SK-N-SH (cell line): ENCODE measurements around the gene AKR1C1. TPM values are rescaled to one million over a fixed set of nuclear protein-coding genes. Genes with fewer than 3 reads are reported as not detected.

ENCODE experiments used
- CTCF ChIA-PET: fragments of 300-600, 350-600 bp; formaldehyde crosslinking; extraction: SDS; loops from one replicate; lab custom pipeline; 2021; lab: Yijun Ruan, JAX
- POLR2A ChIA-PET: fragments of 350-600 bp; sonication (Branson Sonifier 250); formaldehyde crosslinking; extraction: SDS; loops from one replicate; lab custom pipeline; 2020; ENCODE audit warnings: antibody characterized with exemption, inconsistent platforms; lab: Yijun Ruan, JAX
- DNase-seq: peaks from one replicate; pipeline ENCODE4 v3.0.0; 2012
- H2AFZ ChIP-seq: fragments of 200-600 bp; sonication (generic); 2 replicates; pipeline ENCODE4 v1.8.1; 2016; ENCODE audit warnings: antibody characterized with exemption, mild to moderate bottlenecking, low read depth
- H3F3A ChIP-seq: fragments of 200-600 bp; sonication (generic); replicated peaks from 2 replicates; pipeline ENCODE3; 2016; ENCODE audit warnings: antibody characterized with exemption, mild to moderate bottlenecking; ENCODE audit not compliant: insufficient read depth
- H3K27ac ChIP-seq, 2 experiments: fragments of 200-500 bp in 1 of 2; fragments of 200-600 bp in 1 of 2; sonication (Bioruptor generic) in 1 of 2; sonication (generic), shearing (Covaris generic) in 1 of 2; 2 replicates each; pipeline versions ENCODE4 v1.5.1 to v1.6.1; 2014 to 2016; ENCODE audit warnings: low read depth in 2 of 2, inconsistent platforms in 1 of 2, low read length in 1 of 2, mild to moderate bottlenecking in 1 of 2, mixed read lengths in 1 of 2
- H3K27me3 ChIP-seq: fragments of 200-600 bp; sonication (generic), shearing (Covaris generic); 2 replicates; pipeline ENCODE4 v1.6.1; 2016; ENCODE audit warnings: mixed run types; ENCODE audit not compliant: insufficient read depth
- H3K36me3 ChIP-seq, 2 experiments: fragments of 200-500 bp in 1 of 2; fragments of 200-600 bp in 1 of 2; sonication (Bioruptor generic) in 1 of 2; sonication (generic) in 1 of 2; replicated peaks in 1 of 2; 2 replicates each; pipeline versions ENCODE3 to v1.5.1; 2014 to 2016; ENCODE audit warnings: low read length in 1 of 2, mild to moderate bottlenecking in 1 of 2; ENCODE audit not compliant: insufficient read depth in 2 of 2, control insufficient read depth in 1 of 2
- H3K4me1 ChIP-seq, 2 experiments: fragments of 200-500 bp in 1 of 2; fragments of 200-600 bp in 1 of 2; sonication (Bioruptor generic) in 1 of 2; sonication (generic), shearing (Covaris generic) in 1 of 2; 2 replicates each; pipeline versions ENCODE4 v1.5.1 to v1.6.1; 2014 to 2016; ENCODE audit warnings: low read depth in 1 of 2, low read length in 1 of 2, mixed run types in 1 of 2; ENCODE audit not compliant: insufficient read depth in 2 of 2, control insufficient read depth in 1 of 2
- H3K4me2 ChIP-seq: fragments of 200-600 bp; sonication (generic), shearing (Covaris generic); 2 replicates; pipeline ENCODE4 v1.6.1; 2017; ENCODE audit warnings: mixed run types
- H3K4me3 ChIP-seq, 2 experiments: fragments of 200-500 bp in 1 of 2; fragments of 200-600 bp in 1 of 2; sonication (Bioruptor generic) in 1 of 2; sonication (generic), shearing (Covaris generic) in 1 of 2; 2 replicates each; pipeline versions ENCODE4 v1.5.1 to v1.8.1; 2014 to 2016; ENCODE audit warnings: low read depth in 2 of 2, inconsistent platforms in 1 of 2, low read length in 1 of 2, mild to moderate bottlenecking in 1 of 2, mixed read lengths in 1 of 2, moderate library complexity in 1 of 2
- H3K79me2 ChIP-seq: fragments of 200-600 bp; sonication (generic); 2 replicates; pipeline ENCODE4 v1.8.1; 2017; ENCODE audit warnings: mild to moderate bottlenecking; ENCODE audit not compliant: insufficient read depth
- H3K9ac ChIP-seq: fragments of 200-600 bp; sonication (generic); 2 replicates; pipeline ENCODE4 v1.6.1; 2017; ENCODE audit warnings: mixed run types
- H3K9me2 ChIP-seq: fragments of 200-600 bp; sonication (generic); 2 replicates; pipeline ENCODE4 v1.6.1; 2017; ENCODE audit warnings: mixed run types
- H3K9me3 ChIP-seq: fragments of 200-600 bp; sonication (generic); 2 replicates; pipeline ENCODE4 v1.6.1; 2017; ENCODE audit warnings: mixed run types, mild to moderate bottlenecking, moderate library complexity
- H4K20me1 ChIP-seq: fragments of 200-600 bp; sonication (generic); 2 replicates; pipeline ENCODE4 v1.6.1; 2017; ENCODE audit warnings: mild to moderate bottlenecking, mixed run types; ENCODE audit not compliant: insufficient read depth
- CHD2 ChIP-seq: fragments of 150-350 bp; IDR thresholded peaks from 2 replicates; pipeline ENCODE4 v1.6.1; 2018; ENCODE audit warnings: low read length; ENCODE audit not compliant: partially characterized antibody
- CTCF ChIP-seq: fragments of 200-600 bp; sonication (generic); IDR thresholded peaks from 2 replicates; pipeline ENCODE4 v1.6.1; 2017; ENCODE audit warnings: antibody characterized with exemption, mild to moderate bottlenecking, moderate library complexity
- EP300 ChIP-seq, 2 experiments: IDR thresholded peaks; 2 replicates each; pipeline versions ENCODE4 v1.4.0 to v1.6.1; 2012; ENCODE audit warnings: borderline replicate concordance in 1 of 2, low read depth in 1 of 2, low read length in 1 of 2
- EZH2phosphoT487 ChIP-seq: fragments of 200-600 bp; sonication (generic); IDR thresholded peaks from 2 replicates; pipeline ENCODE4 v1.6.1; 2017; ENCODE audit warnings: low read depth, mixed run types, mild to moderate bottlenecking, antibody characterized with exemption, moderate library complexity, borderline replicate concordance
- FOXJ3 ChIP-seq: sonication (generic); formaldehyde crosslinking; IDR thresholded peaks from 2 replicates; pipeline ENCODE4 v1.5.1; 2020; ENCODE audit warnings: mild to moderate bottlenecking, missing genetic modification reagents
- GABPA ChIP-seq: IDR thresholded peaks from 2 replicates; pipeline ENCODE4 v1.4.0; 2012; ENCODE audit warnings: low read depth, mild to moderate bottlenecking
- GATA2 ChIP-seq: sonication (generic); formaldehyde crosslinking; IDR thresholded peaks from 2 replicates; pipeline ENCODE4 v1.5.0; 2020; ENCODE audit warnings: mild to moderate bottlenecking, missing genetic modification reagents
- IRF3 ChIP-seq: fragments of 150-350 bp; IDR thresholded peaks from 2 replicates; pipeline ENCODE4 v1.6.1; 2016; ENCODE audit warnings: mild to moderate bottlenecking, low read depth, low read length
- MAX ChIP-seq: IDR thresholded peaks from 2 replicates; pipeline ENCODE4 v1.4.0; 2012; ENCODE audit warnings: low read depth
- MEF2A ChIP-seq: IDR thresholded peaks from 2 replicates; pipeline ENCODE4 v1.4.0; 2012; ENCODE audit warnings: low read depth, borderline replicate concordance
- NFIC ChIP-seq: IDR thresholded peaks from 2 replicates; pipeline ENCODE4 v1.4.0; 2012; ENCODE audit warnings: borderline replicate concordance
- NRF1 ChIP-seq: IDR thresholded peaks from 2 replicates; pipeline ENCODE4 v1.6.1; 2012; ENCODE audit warnings: low read depth, mild to moderate bottlenecking, low read length
- RCOR1 ChIP-seq: fragments of 150-350 bp; IDR thresholded peaks from 2 replicates; pipeline ENCODE4 v1.6.1; 2017; ENCODE audit warnings: antibody characterized with exemption, low read length
- REST ChIP-seq: IDR thresholded peaks from 2 replicates; pipeline ENCODE4 v1.6.1; 2012; ENCODE audit warnings: mild to moderate bottlenecking, low read depth, low read length, moderate library complexity
- RXRA ChIP-seq: IDR thresholded peaks from 2 replicates; pipeline ENCODE4 v1.4.0; 2012; ENCODE audit warnings: low read depth, mild to moderate bottlenecking, borderline replicate concordance
- USF2 ChIP-seq: fragments of 150-350 bp; IDR thresholded peaks from 2 replicates; pipeline ENCODE4 v1.6.1; 2017; ENCODE audit warnings: antibody characterized with exemption, low read length, low read depth, borderline replicate concordance
- YY1 ChIP-seq: IDR thresholded peaks from 2 replicates; pipeline ENCODE4 v1.4.0; 2012; ENCODE audit warnings: low read depth, mild to moderate bottlenecking
- ZBTB33 ChIP-seq: IDR thresholded peaks from 2 replicates; pipeline ENCODE4 v1.4.0; 2012; ENCODE audit warnings: low read depth, borderline replicate concordance
- WGBS: methylation state at CpG from one replicate; pipeline ENCODE4 v1.1.6; 2017; ENCODE audit warnings: low lambda C conversion rate; 5-methylcytosine and 5-hydroxymethylcytosine counted together
- polyA plus RNA-seq, 3 experiments: library from polyadenylated mRNA; depleted of rRNA; stranded (reverse); fragments of >200 nt; gene quantifications; 2 replicates each; pipeline ENCODE4 v1.2.3, GENCODE V29; 2012

The AKR1C1 gene
- polyA plus RNA-seq, 1 of the 3 experiments (the other 2 are of a cell fraction) = 1.3 TPM

GRCh38 chr10:4982764-4983226 is 19.6 kb downstream of the AKR1C1 start (continued):
- TF ChIP-seq ZBTB33 = no peak
- TF ChIP-seq GATA2 (CRISPR knock-in tag) = no peak
- TF ChIP-seq NFIC = no peak
- TF ChIP-seq RCOR1 = no peak
- TF ChIP-seq FOXJ3 = no peak
- TF ChIP-seq IRF3 = no peak
- TF ChIP-seq YY1 = no peak
- TF ChIP-seq MEF2A = no peak
- TF ChIP-seq MAX = no peak

GRCh38 chr10:4983615-4984216 is 20.5 kb downstream of the AKR1C1 start:
- Histone ChIP-seq H3K4me2 (no peak overlapping the region), H3K4me3 (no peak overlapping the region), H3K27ac (no peak overlapping the region), H3K9me2 (no peaks in the 10 kb centered on the region), H4K20me1 (no peaks in the 10 kb centered on the region), H3K27me3 (no peaks in the 10 kb centered on the region), H3K36me3 (no peaks in the 10 kb centered on the region), H3K4me1 (no peaks in the 10 kb centered on the region; a peak in 1 of 4 replicates), H3K9me3 (no peaks in the 10 kb centered on the region), H2AFZ (no peak overlapping the region), H3F3A (no peaks in the 10 kb centered on the region), H3K9ac (no peak overlapping the region), H3K79me2 (no peaks in the 10 kb centered on the region)
- DNase-seq = no peak
- ChIA-PET CTCF (interaction anchor here (1.0 to 4.5 kb wide), 2 partner anchors 133 to 135 kb away, joined by 4 to 57 read pairs; no protein-coding TSS in a partner anchor), POLR2A (no interaction called here)
- WGBS = 71% methylated on average over 3 of the region's 5 CpGs
- TF ChIP-seq MAX (no peak), RXRA (no peak), CHD2 (no peak), NRF1 (no peak), REST (no peak), USF2 (no peak), EP300 (IDR thresholded peaks at IDR 0.05; ENCODE audit: borderline replicate concordance in 1 of 2, low read depth in 1 of 2, low read length in 1 of 2) (no peak), IRF3 (no peak), EZH2phosphoT487 (no peak), GABPA (no peak), CTCF (no peak), GATA2 (CRISPR knock-in tag) (no peak)
